HepG2 (cell line): ENCODE data around the gene NFATC1. TPM values are rescaled to one million over a fixed set of nuclear protein-coding genes. Genes with fewer than 3 reads are reported as not detected.

Experiments
- ATAC-seq: fragments of 200-7000 bp; cut with Tn5 transposase; 3 replicates; pipeline ENCODE4 v1.9.1; 2020; ENCODE audit warnings: mild to moderate bottlenecking, moderate library complexity
- BruUV-seq: library from RNA; stranded (reverse); fragments of 400-500 nt; replicated peaks from 2 replicates; lab custom pipeline; 2021; lab: Mats Ljungman, UMichigan
- CTCF ChIA-PET: fragments of 300-600 bp; formaldehyde crosslinking; extraction: SDS; loops from one replicate; lab custom pipeline; 2021; ENCODE audit warnings: low total read pairs, inconsistent platforms, low intra/inter-chr PET ratio; lab: Yijun Ruan, JAX
- POLR2A ChIA-PET: fragments of 350-600 bp; sonication (Branson Sonifier 250); formaldehyde crosslinking; loops from one replicate; lab custom pipeline; 2020; ENCODE audit warnings: antibody characterized with exemption, inconsistent platforms; lab: Yijun Ruan, JAX
- DNase-seq: peaks from one replicate; pipeline ENCODE4 v3.0.0-alpha.2; 2015; ENCODE audit warnings: low spot score
- FAIRE-seq: peaks from 3 replicates; lab custom pipeline; 2011; peaks lifted over from hg19 to GRCh38; lab: Jason Lieb, UNC
- H2AFZ ChIP-seq: one replicate; pipeline ENCODE4 v1.6.1; 2011; ENCODE audit warnings: low read length, inconsistent platforms
- H3K27ac ChIP-seq: fragments of 300-600 bp; 3 replicates; pipeline ENCODE4 v1.8.0; 2011; ENCODE audit warnings: mixed run types, mild to moderate bottlenecking, mixed read lengths, low read length, inconsistent platforms; ENCODE audit not compliant: insufficient read depth; ENCODE audit errors: extremely low read length
- H3K27me3 ChIP-seq, 2 experiments: fragments of 200-600 bp in 1 of 2; 2 replicates in 1 of 2; 3 replicates in 1 of 2; pipeline versions ENCODE4 v1.6.0 to v1.8.0; 2011; ENCODE audit warnings: low read length in 2 of 2, mild to moderate bottlenecking in 2 of 2, moderate library complexity in 2 of 2, inconsistent platforms in 1 of 2; ENCODE audit not compliant: insufficient read depth in 2 of 2, control insufficient read depth in 1 of 2
- H3K36me3 ChIP-seq, 2 experiments: fragments of 200-600 bp in 1 of 2; replicated peaks in 1 of 2; 2 replicates in 1 of 2; 3 replicates in 1 of 2; pipeline versions ENCODE4 v1.5.1 to v1.8.0; 2011; ENCODE audit warnings: low read length in 2 of 2, inconsistent platforms in 1 of 2; ENCODE audit not compliant: insufficient read depth in 2 of 2, control insufficient read depth in 1 of 2
- H3K4me1 ChIP-seq: 2 replicates; pipeline ENCODE4 v1.5.1; 2012; ENCODE audit warnings: low read length, inconsistent platforms; ENCODE audit not compliant: insufficient read depth
- H3K4me2 ChIP-seq: 2 replicates; pipeline ENCODE4 v1.6.0; 2011; ENCODE audit warnings: low read depth, low read length, inconsistent platforms
- H3K4me3 ChIP-seq, 3 experiments: fragments of 200-600 bp in 1 of 3; sonication (generic), shearing (Covaris generic) in 1 of 3; replicated peaks in 1 of 3; 2 replicates each; pipeline ENCODE4 v1.5.1; 2011 to 2016; ENCODE audit warnings: low read length in 3 of 3, inconsistent platforms in 2 of 3, low read depth in 2 of 3, mild to moderate bottlenecking in 2 of 3, control low read depth in 1 of 3, mixed read lengths in 1 of 3; ENCODE audit not compliant: insufficient read depth in 1 of 3
- H3K79me2 ChIP-seq: one replicate; pipeline ENCODE4 v1.6.1; 2011; ENCODE audit warnings: low read length, inconsistent platforms; ENCODE audit not compliant: insufficient read depth
- H3K9ac ChIP-seq: 2 replicates; pipeline ENCODE4 v1.6.0; 2011; ENCODE audit warnings: mild to moderate bottlenecking, low read depth, low read length, inconsistent platforms; ENCODE audit not compliant: insufficient read depth
- H3K9me3 ChIP-seq: 2 replicates; pipeline ENCODE4 v1.5.1; 2012; ENCODE audit warnings: mild to moderate bottlenecking, low read length
- H4K20me1 ChIP-seq: 2 replicates; pipeline ENCODE4 v1.6.0; 2011; ENCODE audit warnings: inconsistent platforms, mild to moderate bottlenecking, low read length, moderate library complexity; ENCODE audit not compliant: insufficient read depth
- AGO2 ChIP-seq: fragments of 200-400 bp; formaldehyde crosslinking; optimal IDR thresholded peaks from 2 replicates; pipeline ENCODE3; 2017; ENCODE audit warnings: mild to moderate bottlenecking, low read depth, low read length, moderate library complexity
- ATF7 ChIP-seq, 2 experiments: fragments of 450-650 bp in 1 of 2; sonication (generic) in 1 of 2; formaldehyde crosslinking in 1 of 2; IDR thresholded peaks; 2 replicates each; pipeline versions ENCODE4 v1.4.0 to v1.6.1; 2016 to 2020; ENCODE audit warnings: antibody characterized with exemption in 1 of 2, mild to moderate bottlenecking in 1 of 2, missing genetic modification reagents in 1 of 2
- BRF2 ChIP-seq: sonication (generic); formaldehyde crosslinking; IDR thresholded peaks from 2 replicates; pipeline ENCODE4 v1.8.1; 2022; ENCODE audit warnings: mild to moderate bottlenecking, missing genetic modification reagents
- PCBP2 ChIP-seq: fragments of 200-400 bp; formaldehyde crosslinking; optimal IDR thresholded peaks from 2 replicates; pipeline ENCODE3; 2018; ENCODE audit warnings: low read length, low read depth; ENCODE audit not compliant: poor library complexity, severe bottlenecking
- SIX1 ChIP-seq: sonication (generic); formaldehyde crosslinking; IDR thresholded peaks from 2 replicates; pipeline ENCODE4 v1.4.0; 2020; ENCODE audit warnings: missing genetic modification reagents, borderline replicate concordance
- SRSF9 ChIP-seq: fragments of 200-400 bp; formaldehyde crosslinking; IDR thresholded peaks from 2 replicates; pipeline ENCODE4 v1.6.1; 2018; ENCODE audit warnings: borderline replicate concordance, mild to moderate bottlenecking, low read depth, low read length; ENCODE audit not compliant: insufficient read depth, poor library complexity, severe bottlenecking
- TBP ChIP-seq: sonication (generic); formaldehyde crosslinking; IDR thresholded peaks from 2 replicates; pipeline ENCODE4 v1.5.0; 2020; ENCODE audit warnings: missing genetic modification reagents
- TCF7L2 ChIP-seq: IDR thresholded peaks from 2 replicates; pipeline ENCODE4 v1.6.1; 2011; ENCODE audit warnings: mild to moderate bottlenecking, low read depth, low read length, moderate library complexity
- ZBED4 ChIP-seq: sonication (generic); formaldehyde crosslinking; IDR thresholded peaks from 2 replicates; pipeline ENCODE4 v1.4.0; 2020; ENCODE audit warnings: missing genetic modification reagents, borderline replicate concordance
- ZNF234 ChIP-seq: sonication (generic); formaldehyde crosslinking; conservative IDR thresholded peaks from 2 replicates; pipeline ENCODE4 v1.5.1; 2020; ENCODE audit warnings: mild to moderate bottlenecking, missing genetic modification reagents
- ZNF329 ChIP-seq: sonication (generic); formaldehyde crosslinking; IDR thresholded peaks from 2 replicates; pipeline ENCODE4 v1.9.0; 2021; ENCODE audit warnings: low read depth, mild to moderate bottlenecking, missing genetic modification reagents
- ZNF75D ChIP-seq: sonication (generic); formaldehyde crosslinking; IDR thresholded peaks from 2 replicates; pipeline ENCODE4 v1.8.1; 2023; ENCODE audit warnings: missing genetic modification reagents, mild to moderate bottlenecking, borderline replicate concordance
- WGBS: methylation state at CpG from one replicate; pipeline ENCODE4 v1.1.6; 2017; ENCODE audit warnings: low lambda C conversion rate; 5-methylcytosine and 5-hydroxymethylcytosine counted together
- in situ Hi-C: cut with HindIII; loops from 2 replicates; pipeline ENCODE4 v1.10.0; 2017; ENCODE audit warnings: low pct_unique_long_range_greater_than_20kb; ENCODE audit not compliant: extremely low pct_ligation_motif_present
- intact Hi-C: fragments of 100-400 bp; cut with micrococcal nuclease; formaldehyde crosslinking; loops from one replicate; pipeline ENCODE4 v1.10.0; 2022; ENCODE audit not compliant: unreplicated experiment
- polyA plus RNA-seq, 8 experiments: library from polyadenylated mRNA; depleted of rRNA in 3 of 8; stranded (reverse) in 7 of 8; unstranded in 1 of 8; fragments of >200 nt; fragmentation: Illumina TruSeq in 4 of 8; extraction: Trizol in 4 of 8; gene quantifications; 2 replicates each; pipeline versions ENCODE4 v1.2.1 to v1.2.3, GENCODE V29; 2011 to 2016; ENCODE audit warnings: low read depth in 4 of 8, missing spikeins in 1 of 8, mixed read lengths in 1 of 8; ENCODE audit not compliant: insufficient read depth in 1 of 8
- total RNA-seq, 5 experiments: library from RNA; depleted of rRNA; stranded (reverse); fragments of >200 nt; fragmentation: Illumina TruSeq; extraction: Trizol; gene quantifications; 2 replicates each; pipeline ENCODE4 v1.2.3, GENCODE V29; 2016; ENCODE audit warnings: low read depth in 1 of 5

The NFATC1 gene
- total and polyA plus RNA-seq, 2 of the 13 experiments (the other 11 are each of a cell fraction or from before 2014, with no cell fraction given): not detected

- ChIA-PET POLR2A (no interaction called here), CTCF (no interaction called here)
- Histone ChIP-seq H4K20me1 (no peaks in the 10 kb centered on the region), H3K36me3 (no peaks in the 10 kb centered on the region; a peak in 3 of 5 replicates), H3K9ac (no peak overlapping the region), H3K9me3 (no peaks in the 10 kb centered on the region), H3K4me1 (no peaks in the 10 kb centered on the region), H3K79me2 (no peaks in the 10 kb centered on the region), H3K4me3 (no peak overlapping the region), H3K27me3 (no peaks in the 10 kb centered on the region), H3K27ac (no peak overlapping the region), H3K4me2 (no peak overlapping the region), H2AFZ (no peak overlapping the region)
- ATAC-seq (no peak), FAIRE-seq (no peak), DNase-seq (no peak)
- in situ Hi-C loops (no loop called here), intact Hi-C loops (no loop called here)
- WGBS: 93% methylated on average over 17 of the region's 18 CpGs
- BruUV-seq: no TSS peak
- peak; percentile 24 for TF ChIP-seq AGO2
- TF ChIP-seq ATF7 (IDR thresholded peaks at IDR 0.05): no peak
- TF ChIP-seq ATF7 (CRISPR knock-in tag; IDR thresholded peaks at IDR 0.05): no peak
These were observed 27.7 kb upstream of the NFATC1 start for GRCh38 chr18:79367989-79368388.

GRCh38 chr18:79368681-79369080, 27.0 kb upstream of the NFATC1 start:
- Histone ChIP-seq H3K4me2 (no peak overlapping the region), H2AFZ (no peak overlapping the region), H3K79me2 (no peaks in the 10 kb centered on the region), H3K27ac (no peak overlapping the region), H3K9me3 (no peaks in the 10 kb centered on the region), H4K20me1 (no peaks in the 10 kb centered on the region), H3K4me3 (no peak overlapping the region), H3K36me3 (no peaks in the 10 kb centered on the region; a peak in 3 of 5 replicates), H3K4me1 (no peaks in the 10 kb centered on the region), H3K27me3 (no peaks in the 10 kb centered on the region), H3K9ac (no peak overlapping the region)
- ChIA-PET CTCF (no interaction called here), POLR2A (no interaction called here)
- WGBS: 96% methylated on average over 15 of the region's 15 CpGs
- intact Hi-C loops (no loop called here), in situ Hi-C loops (no loop called here)
- DNase-seq: no peak
- no TSS peak for BruUV-seq
- ATAC-seq: no peak
- no peak for FAIRE-seq
- no peak for TF ChIP-seq SIX1 (CRISPR knock-in tag)
- no peak for TF ChIP-seq TBP (CRISPR knock-in tag)
- no peak for TF ChIP-seq ZNF329 (CRISPR knock-in tag)
- no peak for TF ChIP-seq TCF7L2
- no peak for TF ChIP-seq ZNF234 (CRISPR knock-in tag)
- TF ChIP-seq ZNF75D: no peak
- TF ChIP-seq ZBED4 (CRISPR knock-in tag): no peak
- no peak for TF ChIP-seq BRF2 (CRISPR knock-in tag)
- no peak for TF ChIP-seq PCBP2
- TF ChIP-seq SRSF9: no peak
